GM18909 (cell line): ENCODE data around the gene FTCD.
"Not testable (repeated sequence)": the region's sequence is repeated elsewhere in the genome, so short reads cannot be mapped to it uniquely, and the experiment has no call there.

Source experiments
- ATAC-seq: cut with Tn5 transposase; IDR thresholded peaks from one replicate; pipeline ENCODE4 v1.9.1; 2021; ENCODE audit warnings: mild to moderate bottlenecking; ENCODE audit not compliant: unreplicated experiment, poor library complexity

FTCD gene

DNA sequence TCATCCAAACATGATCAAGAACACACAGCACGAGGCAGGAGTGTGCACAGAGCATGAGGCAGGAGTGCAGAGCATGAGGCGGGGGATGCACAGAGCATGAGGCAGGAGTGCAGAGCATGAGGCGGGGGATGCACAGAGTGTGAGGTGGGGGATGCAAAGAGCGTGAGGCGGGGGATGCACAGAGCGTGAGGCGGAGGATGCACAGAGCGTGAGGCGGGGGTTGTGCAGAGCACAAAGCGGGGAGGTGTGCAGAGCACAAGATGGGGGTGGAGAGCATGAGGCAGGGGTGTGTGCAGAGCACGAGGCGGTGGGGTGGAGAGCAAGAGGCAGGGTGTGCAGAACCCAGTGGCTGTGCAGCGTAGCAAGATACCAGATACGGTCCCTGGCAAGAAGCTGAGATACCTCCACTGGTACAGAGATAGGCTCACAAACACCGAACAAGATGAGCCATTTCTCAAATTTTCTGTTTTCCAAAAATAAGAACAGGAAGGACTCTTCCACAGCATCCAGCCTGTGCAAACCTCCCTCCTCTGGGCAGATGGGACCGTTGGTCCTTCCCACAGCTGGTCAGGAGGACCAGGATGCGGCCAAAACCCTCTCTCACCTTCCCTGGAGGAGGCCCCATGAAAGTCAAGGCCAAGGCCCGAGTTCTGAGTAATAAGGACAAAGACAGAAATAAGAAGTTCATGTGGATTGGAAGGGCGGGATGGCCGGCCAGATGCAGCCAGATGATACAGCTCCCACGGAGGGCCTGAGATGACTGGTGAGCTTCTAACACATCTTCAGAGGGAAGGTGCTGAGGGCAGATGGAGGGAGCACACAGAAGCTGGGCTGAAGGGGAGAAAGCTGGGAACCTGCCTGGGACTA lies 16.9 kb upstream of the FTCD start:
- no peak for ATAC-seq

DNA sequence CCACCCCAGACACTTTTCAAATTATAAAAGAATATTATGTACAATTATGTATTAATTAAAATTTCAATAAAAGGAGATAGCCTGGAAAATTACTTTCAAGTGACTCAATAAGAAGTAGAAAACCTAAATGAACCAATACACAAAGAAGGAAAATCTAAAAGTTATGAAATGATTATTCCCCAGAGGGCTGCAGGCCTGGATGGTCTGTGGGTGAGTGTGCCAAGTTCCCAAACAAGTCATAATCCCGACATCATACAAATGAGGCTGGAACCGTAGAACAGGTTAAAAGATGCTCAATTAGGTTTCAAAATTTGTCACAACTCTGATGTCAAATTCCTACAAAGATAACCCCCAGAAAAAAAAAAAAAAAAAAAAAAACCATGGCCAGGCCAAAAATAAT lies 16.2 kb upstream of the FTCD start:
- ATAC-seq: no peak

DNA sequence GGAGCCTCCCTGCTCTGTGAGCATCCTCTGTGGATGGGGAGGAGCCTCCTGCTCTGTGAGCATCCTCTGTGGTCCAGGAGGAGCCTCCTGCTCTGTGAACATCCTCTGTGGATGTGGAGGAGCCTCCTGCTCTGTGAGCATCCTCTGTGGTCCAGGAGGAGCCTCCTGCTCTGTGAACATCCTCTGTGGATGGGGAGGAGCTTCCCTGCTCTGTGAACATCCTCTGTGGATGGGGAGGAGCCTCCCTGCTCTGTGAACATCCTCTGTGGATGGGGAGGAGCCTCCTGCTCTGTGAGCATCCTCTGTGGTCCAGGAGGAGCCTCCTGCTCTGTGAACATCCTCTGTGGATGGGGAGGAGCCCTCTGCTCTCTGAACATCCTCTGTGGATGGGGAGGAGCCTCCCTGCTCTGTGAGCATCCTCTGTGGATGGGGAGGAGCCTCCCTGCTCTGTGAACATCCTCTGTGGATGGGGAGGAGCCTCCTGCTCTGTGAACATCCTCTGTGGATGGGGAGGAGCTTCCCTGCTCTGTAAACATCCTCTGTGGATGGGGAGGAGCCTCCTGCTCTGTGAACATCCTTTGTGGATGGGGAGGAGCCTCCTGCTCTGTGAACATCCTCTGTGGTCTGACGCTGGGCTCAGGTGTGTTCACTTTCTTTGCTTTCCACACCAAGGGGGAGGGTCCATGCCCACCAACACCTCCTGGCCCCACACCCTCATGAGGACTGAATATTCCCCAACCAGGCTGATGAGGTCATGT lies 15.2 kb upstream of the FTCD start:
- not testable (repeated sequence) for ATAC-seq

DNA sequence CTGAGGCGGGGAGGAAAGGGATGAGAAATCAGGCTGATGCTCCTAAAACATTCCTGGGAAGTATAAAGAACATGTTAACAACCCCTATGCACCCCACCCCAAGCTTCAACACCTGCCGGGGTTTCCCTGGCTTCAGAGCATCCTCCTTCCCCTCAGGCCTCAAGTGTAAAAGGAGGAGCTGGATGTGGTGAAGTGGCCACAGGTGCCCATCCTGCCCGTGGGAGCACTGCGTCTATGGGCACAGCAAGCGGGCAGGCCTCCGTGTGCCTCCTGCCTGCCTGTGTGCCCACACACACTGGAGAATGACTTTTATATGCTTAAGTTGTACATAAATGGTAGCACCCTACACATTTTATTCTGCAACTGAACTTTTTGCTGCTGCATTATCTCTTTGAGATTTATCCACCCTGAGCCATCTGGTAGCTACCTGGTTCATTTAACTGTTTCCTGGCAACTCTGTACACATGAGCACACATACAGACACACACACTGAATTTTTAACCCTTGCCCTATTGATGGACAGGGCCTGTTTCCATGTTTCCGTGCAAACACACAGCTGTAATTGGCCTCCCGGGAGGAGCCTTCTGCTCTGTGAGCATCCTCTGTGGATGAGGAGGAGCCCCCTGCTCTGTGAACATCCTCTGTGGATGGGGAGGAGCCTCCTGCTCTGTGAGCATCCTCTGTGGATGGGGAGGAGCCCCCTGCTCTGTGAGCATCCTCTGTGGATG lies 13.4 kb upstream of the FTCD start:
- ATAC-seq: no peak

DNA sequence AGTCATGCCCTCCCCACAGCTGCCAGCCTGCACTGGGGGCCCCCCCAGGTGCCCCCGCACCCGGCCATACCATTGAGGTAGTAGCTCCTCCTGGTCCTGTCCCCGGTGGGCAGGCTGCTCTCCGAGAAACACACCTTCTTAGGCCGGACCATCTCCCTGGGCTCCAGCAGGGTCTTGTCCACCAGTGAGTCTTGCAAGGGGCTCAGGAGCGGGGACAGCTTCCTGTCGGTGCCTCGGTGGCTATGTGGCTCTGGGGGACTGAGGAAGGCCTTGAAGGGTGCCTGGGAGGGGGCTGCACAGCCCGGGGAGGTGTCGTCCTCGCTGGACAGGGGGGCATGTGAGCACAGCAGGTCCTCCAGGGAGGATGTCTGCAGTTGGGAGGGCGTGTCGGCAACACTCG lies 12.9 kb upstream of the FTCD start:
- no peak for ATAC-seq

DNA sequence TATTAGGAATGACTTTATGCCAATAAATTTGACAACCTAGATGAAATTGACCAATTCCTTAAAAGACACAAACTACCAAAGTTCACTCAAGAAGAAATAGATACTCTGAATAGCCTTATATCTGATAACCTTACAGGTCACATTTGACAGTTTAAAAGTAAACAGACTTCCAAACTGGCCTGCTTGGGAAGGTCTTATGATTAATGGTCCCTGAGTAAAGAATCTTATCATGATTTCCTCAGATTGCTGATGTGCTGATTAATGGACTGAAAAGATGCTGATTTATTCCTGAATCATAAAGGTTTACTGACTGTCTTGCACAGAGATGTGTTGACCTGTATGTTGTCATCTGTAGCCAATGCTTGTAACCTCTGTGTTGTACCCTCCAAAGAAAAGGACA lies 9.7 kb upstream of the FTCD start:
- ATAC-seq: no peak

DNA sequence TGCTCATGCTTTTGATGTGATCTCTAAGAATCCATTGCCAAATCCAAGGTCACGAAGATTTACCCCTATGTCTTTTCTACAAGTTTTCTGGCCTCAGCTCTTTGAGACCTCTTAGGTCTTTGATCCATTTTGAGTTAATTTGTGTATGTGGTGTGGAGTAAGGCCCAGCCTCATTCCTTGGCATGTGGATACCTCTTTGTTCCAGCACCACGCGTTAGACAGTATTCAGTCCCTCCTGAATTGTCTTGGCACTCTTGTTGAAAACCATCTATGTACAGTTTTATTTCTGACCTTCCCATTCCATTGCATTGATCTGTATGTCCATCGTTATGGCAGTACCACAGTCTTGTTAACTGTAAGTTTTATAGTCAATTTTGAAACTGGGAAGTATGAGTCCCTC lies 8.0 kb upstream of the FTCD start:
- ATAC-seq: no peak

DNA sequence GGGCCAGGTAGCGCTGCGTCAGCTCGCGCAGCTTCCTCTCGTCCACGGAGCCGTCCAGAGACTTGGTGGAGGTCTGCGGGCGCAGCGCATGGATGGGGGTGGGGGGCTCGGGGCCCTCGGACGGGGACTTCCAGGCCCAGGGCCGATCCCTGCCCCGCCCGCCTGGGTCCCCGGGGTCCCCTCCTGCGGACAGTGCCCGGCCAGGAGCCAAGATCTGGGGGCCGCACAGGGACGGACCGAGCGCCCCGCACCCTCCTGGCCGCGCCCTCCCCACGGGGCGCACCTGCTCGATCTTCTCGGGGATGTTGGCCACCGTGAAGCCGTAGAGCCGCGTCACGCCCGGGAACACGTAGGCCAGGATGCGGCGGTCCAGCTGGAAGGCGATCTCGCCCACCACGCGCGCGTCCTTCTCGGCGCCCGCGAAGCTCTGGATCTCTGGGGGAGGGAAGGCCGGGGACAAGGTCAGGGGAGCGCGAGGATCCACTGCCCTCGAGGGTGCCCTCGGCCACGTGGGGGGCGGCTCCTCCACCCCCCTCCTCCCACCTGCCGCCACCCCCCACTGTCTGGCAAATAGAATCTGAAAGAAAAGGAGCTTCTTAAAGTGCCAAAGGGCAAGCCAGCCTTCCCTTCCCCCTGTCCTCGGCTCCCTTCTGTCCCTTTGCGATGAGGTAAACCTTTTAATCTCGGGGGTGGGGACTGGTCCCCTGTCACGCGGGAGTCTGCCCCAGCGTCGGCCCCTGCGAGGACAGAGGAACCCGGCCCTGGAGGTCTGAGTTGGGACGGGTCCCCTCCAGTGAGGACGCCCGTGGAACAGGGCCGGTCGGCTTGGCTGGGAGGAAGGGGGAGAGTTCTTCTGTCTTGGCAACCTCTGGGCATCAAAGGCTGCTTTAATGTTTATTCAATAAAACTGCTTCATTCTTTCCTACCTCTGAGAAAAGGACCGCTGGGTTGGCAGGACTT lies 6.5 kb upstream of the FTCD start:
- ATAC-seq: no peak

DNA sequence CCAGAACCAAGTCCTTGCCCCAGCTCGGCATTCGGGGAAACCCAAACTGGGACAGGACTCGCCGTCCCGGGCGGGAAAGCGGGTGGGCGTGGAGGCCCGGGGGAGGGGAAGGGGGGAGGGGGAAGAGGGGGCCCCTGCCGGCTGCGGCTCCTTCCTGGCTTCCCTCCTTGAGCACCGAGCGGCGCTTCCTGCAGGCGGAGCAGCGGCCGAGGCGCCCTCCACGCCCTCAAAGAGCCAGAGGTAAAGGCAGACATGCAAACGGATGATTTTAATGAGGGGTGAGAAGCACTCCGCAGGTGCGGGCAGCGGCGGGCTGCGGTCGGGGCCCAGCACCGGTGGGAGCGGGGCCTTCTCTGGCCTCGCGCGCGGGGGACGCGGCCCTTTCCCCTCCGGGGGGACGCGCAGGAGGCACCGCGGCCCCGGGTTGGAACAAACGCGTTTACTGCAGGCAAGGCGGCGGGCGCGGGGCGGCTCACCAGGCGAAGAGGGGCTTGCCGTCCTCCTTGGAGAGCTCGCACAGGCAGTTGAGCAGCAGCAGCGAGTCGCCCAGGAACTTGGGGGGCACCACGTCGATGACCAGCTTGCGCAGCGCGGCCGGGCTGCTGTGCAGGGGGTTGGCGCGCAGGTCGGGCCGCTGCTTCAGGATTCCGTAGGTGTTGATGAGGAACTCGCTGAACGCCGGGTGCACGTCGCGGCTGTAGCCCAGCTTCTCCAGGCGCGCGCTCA lies 5.7 kb upstream of the FTCD start:
- no peak for ATAC-seq

DNA sequence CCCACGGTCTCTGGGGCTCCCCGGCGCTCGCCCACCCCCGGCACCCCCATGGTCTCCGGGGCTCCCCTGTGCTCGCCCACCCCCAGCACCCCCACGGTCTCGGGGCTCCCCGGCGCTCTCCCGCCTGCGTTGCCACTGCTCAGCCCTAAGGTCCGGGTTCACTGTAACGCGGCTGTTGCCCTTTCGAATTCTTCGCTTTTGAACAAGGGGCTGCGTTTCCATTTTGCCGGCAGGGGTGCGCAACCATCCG lies 5.2 kb upstream of the FTCD start:
- no peak for ATAC-seq

DNA sequence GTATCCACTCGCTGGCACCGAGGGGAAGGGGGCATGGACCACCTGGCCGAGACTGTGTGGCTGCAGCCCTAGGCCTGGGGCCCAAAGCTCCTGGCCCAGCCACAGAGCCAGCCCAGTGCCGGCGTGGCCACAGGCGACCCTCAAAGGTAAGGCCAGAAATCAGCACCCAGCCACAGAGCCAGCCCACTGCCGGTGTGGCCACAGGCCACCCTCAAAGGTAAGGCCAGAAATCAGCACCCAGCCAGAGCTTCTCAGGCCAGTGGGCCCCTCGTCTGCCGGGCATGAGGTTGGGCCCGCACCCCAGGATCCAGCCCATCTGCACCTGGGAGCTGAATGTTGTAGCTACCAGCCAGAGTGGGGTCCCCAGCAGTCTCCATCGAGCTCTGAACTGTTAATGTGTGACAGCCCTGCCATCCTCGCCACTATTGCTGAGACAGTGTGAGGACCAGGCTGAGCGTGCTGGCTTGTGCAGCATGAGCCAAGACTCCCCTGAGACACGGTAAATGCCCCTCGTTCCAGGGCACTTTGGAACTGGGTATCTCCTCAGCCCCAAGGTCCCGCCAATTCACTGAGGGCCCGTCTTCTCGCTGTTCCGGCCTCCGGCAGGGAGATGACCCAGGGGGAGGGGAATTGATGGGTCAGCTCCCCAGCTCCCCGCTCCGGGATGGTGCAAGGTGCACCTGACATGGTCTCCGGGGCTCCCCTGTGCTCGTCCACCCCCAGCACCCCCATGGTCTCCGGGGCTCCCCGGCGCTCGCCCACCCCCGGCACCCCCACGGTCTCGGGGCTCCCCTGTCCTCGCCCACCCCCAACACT lies 4.7 kb upstream of the FTCD start:
- no peak for ATAC-seq

DNA sequence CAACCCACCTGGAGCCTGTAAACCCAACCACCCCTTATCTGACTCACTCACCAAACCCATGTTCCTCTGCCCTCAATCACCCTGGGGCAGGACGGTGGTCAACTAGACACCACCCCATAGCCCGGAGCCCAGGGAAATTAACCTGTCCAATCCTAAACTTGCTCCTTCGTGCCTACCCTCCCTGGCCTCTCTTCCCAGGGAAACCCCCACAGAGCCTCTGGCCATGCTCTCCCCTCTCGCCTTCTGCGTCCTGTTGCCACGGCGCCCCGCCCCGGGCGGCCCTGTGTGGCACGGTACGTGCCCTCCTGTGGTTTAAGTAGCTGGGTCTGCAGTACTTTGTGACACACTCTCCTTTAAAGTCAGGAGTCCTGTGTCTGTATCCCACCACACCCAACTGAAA lies 4.0 kb upstream of the FTCD start:
- ATAC-seq: no peak

DNA sequence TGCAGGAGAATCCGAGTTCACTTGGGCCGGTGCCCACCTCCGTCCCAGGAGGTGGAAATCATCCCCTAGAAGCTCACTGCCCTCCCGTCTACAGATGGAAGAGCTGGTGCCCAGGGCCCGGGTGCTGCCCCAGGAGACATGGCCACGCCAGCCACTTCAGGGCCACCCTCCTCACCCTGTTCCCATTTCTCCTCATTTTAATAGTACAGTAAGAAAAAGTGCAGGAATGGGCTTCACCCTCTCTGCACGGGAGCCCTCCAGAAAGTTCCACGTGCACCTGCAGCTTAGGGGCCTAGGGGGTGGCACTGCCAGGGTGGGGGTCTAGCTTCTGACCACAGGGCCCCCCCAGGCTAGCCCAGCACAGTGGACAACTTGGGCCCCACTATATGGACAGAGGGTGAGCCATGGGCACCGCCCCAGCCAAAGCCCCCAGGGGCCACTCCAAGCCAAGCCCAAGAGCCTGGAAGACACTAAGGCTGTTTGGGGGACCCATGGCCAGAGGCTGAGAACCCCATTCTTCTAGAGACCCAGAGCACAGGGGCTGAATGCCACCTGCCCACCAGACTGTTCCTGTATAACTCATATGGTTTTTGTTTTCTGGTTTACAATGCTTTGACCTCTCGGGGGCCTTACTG lies 3.4 kb upstream of the FTCD start:
- no peak for ATAC-seq

DNA sequence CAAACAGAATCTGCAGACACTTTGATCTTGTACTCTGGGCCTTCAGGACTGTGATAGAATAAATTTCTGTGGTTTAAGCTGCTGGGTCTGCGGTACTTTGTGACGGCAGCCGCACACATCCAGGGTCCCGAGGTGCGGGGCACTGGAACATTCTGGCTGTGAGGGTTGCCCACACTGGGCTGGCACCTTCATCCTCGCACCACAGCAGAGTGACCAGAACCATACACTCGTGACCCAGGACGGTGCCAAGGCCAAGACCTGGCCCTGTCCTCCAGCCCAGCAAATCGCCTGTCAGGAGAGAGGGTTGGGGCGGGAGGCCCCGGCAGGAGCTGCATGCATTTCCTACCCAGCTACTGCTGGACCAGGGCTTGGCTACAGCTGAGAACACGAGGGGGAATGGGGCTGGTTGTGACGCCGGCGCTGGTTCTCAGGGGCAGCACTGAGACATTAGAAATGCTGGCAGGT lies 2.6 kb upstream of the FTCD start:
- no peak for ATAC-seq

DNA sequence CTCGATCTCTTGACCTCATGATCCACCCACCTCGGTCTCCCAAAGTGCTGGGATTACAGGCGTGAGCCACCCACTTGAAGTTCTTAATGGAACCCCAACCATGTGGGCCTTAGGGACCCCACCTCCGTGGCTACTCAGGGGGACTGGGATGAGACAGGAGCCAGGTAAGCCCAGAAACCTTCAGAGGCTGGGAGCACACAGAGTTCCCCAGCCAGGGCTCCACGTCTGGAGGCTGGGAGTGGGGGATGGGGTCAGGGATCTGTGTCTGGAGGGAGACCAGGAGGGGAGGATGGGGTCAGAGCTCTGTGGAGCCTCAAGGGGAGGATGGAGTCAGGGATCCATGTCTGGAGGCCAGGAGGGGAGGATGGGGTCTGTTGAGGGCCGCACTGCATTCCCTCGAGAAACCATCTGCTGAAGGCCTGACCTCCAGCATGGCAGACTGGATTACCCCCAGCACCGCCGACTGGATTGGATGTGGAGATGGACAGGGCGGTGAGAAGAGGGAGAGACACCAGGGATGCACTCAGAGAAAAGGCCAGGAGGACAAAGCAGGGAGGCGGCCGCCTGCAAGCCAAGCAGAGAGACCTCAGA lies 2.1 kb upstream of the FTCD start:
- no peak for ATAC-seq

DNA sequence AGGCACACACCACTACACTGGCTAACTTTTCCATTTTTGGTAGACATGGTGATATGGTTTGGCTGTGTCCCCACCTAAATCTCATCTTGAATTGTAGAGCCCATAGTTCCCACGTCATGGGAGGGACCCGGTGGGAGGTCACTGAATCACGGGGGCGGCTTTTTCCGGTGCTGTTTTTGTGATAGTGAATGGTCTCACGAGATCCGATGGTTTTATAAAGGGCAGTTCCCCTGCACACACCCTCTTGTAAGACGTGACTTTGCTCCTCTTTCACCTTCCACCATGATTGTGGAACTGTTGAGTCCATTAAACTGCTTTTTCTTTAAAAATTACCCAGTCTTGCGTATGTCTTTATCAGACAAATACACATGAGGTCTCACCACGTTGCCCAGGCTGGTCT lies 1.3 kb upstream of the FTCD start:
- ATAC-seq: no peak

DNA sequence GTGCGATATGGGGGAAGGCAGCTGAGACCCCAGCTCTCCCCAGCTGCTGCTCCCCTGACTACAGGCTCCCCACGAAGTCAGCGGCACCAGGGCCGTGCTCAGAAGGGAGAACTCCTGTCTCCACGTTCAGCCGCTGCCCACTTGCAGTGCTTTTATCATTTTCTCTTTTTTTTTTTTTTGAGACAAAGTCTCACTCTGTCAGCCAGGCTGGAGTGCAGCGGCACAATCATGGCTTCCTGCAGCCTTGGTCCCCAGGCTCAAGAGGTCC lies 933 bp upstream of the FTCD start:
- no peak for ATAC-seq

DNA sequence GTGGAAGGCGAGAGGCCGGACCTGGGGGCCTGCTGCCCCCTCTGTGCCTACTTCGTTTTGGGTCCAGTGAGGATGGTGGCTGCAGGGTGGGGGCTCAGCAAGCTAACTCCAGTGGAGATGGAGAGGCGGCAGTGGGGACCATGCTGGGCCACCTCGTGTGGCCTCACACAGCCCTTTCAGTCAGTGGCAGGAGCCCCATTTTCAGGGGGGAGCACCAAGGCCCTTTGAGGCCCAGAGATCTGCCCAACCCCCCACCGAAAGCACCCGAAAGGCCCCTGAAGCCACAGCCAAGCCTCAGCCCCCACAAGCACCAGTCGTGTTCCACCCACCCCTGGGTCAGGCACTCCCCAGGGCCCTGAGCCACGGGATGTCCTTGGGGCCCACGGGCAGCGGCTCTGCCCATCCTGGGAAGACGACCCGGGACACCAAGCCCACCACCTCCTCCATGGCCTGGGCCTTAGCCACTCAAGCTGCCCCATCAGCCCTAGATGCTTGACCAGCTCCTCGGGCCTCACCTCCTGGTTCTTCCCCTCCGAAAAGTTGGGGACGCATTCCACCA lies 345 bp downstream of the FTCD start:
- no peak for ATAC-seq
